Immature natural killer cell (primary cell): ENCODE results near the gene ARFGAP1. TPM values are rescaled to one million over a fixed set of nuclear protein-coding genes. Genes with fewer than 3 reads are reported as not detected.
"Not testable (repeated sequence)": the region's sequence is repeated elsewhere in the genome, so short reads cannot be mapped to it uniquely, and the experiment has no call there.

Source experiments
- DNase-seq, 3 donors: peaks; one replicate each; pipeline ENCODE4 v3.0.0; 2022; ENCODE audit warnings: mixed read lengths in 1 of 3
- H3K27ac Mint-ChIP-seq, 6 donors: one replicate each; pipeline ENCODE4 v1.8.0; 2020; ENCODE audit warnings: mixed read lengths in 6 of 6, mild to moderate bottlenecking in 5 of 6, inconsistent platforms in 4 of 6, moderate library complexity in 3 of 6
- H3K27me3 Mint-ChIP-seq, 3 donors: one replicate each; pipeline ENCODE4 v1.8.0; 2020 to 2021; ENCODE audit warnings: low read depth in 3 of 3, mild to moderate bottlenecking in 3 of 3, mixed read lengths in 3 of 3, moderate library complexity in 3 of 3, inconsistent platforms in 1 of 3
- H3K36me3 Mint-ChIP-seq, 3 donors: one replicate each; pipeline ENCODE4 v1.8.0; 2020; ENCODE audit warnings: mixed read lengths in 3 of 3, inconsistent platforms in 2 of 3, mild to moderate bottlenecking in 2 of 3
- H3K4me1 Mint-ChIP-seq, 2 donors: one replicate each; pipeline ENCODE4 v1.8.0; 2020; ENCODE audit warnings: inconsistent platforms in 2 of 2, mild to moderate bottlenecking in 2 of 2, mixed read lengths in 2 of 2, moderate library complexity in 1 of 2
- H3K4me3 Mint-ChIP-seq, 5 donors: one replicate each; pipeline ENCODE4 v1.8.0; 2020; ENCODE audit warnings: mild to moderate bottlenecking in 5 of 5, mixed read lengths in 5 of 5, inconsistent platforms in 3 of 5, moderate library complexity in 3 of 5
- H3K9me3 Mint-ChIP-seq, 6 donors: one replicate each; pipeline ENCODE4 v1.8.0; 2020; ENCODE audit warnings: mild to moderate bottlenecking in 6 of 6, mixed read lengths in 6 of 6, inconsistent platforms in 4 of 6, moderate library complexity in 3 of 6
- polyA plus RNA-seq, 3 donors: library from polyadenylated mRNA; unstranded; fragments of 300-500 nt; fragmentation: Illumina TruSeq; gene quantifications; one replicate each; pipeline ENCODE4 v1.2.3, GENCODE V29; 2021

Gene ARFGAP1
- polyA plus RNA-seq, 3 donors from 2014 or later: 8.8 to 20.9 (median 16.5) TPM

GRCh38 chr20:63248835-63249591, 23.6 kb upstream of the ARFGAP1 start:
- Mint-ChIP-seq H3K27me3 (peaks cover 2 to 15% (median 14%) of the 10 kb centered on the region in 3 donors), H3K4me3 (no peak overlapping the region), H3K36me3 (no peaks in the 10 kb centered on the region)

GRCh38 chr20:63249891-63250290, 22.7 kb upstream of the ARFGAP1 start:
- DNase-seq: no peak
- Mint-ChIP-seq H3K27me3 (peaks cover 2 to 16% (median 15%) of the 10 kb centered on the region in 3 donors), H3K4me1 (peaks cover 0 to 4% of the 10 kb centered on the region in 2 donors), H3K27ac (no peak overlapping the region), H3K36me3 (no peaks in the 10 kb centered on the region), H3K4me3 (no peak overlapping the region), H3K9me3 (no peaks in the 10 kb centered on the region)

More at GRCh38 chr20:63248835-63249591, 23.6 kb upstream of the ARFGAP1 start:
- DNase-seq: no peak
- peaks cover 0 to 4% of the 10 kb centered on the region in 2 donors for H3K4me1 Mint-ChIP-seq
- H3K9me3 Mint-ChIP-seq: no peaks in the 10 kb centered on the region
- H3K27ac Mint-ChIP-seq: no peak overlapping the region

GRCh38 chr20:63251350-63251749, 21.3 kb upstream of the ARFGAP1 start:
- not testable (repeated sequence) for H3K36me3 Mint-ChIP-seq, DNase-seq, H3K4me1 Mint-ChIP-seq, H3K4me3 Mint-ChIP-seq, H3K9me3 Mint-ChIP-seq, H3K27ac Mint-ChIP-seq
- H3K27me3 Mint-ChIP-seq: peaks cover 10 to 16% (median 15%) of the 10 kb centered on the region in 3 donors

- no peaks in the 10 kb centered on the region for H3K36me3 Mint-ChIP-seq
- H3K27ac Mint-ChIP-seq: no peak overlapping the region
- DNase-seq: no peak
- H3K4me3 Mint-ChIP-seq: no peak overlapping the region
- peaks cover 10 to 18% (median 18%) of the 10 kb centered on the region in 3 donors for H3K27me3 Mint-ChIP-seq
- H3K9me3 Mint-ChIP-seq: no peaks in the 10 kb centered on the region
- H3K4me1 Mint-ChIP-seq: peaks cover 0 to 4% of the 10 kb centered on the region in 2 donors
These were observed 20.3 kb upstream of the ARFGAP1 start for GRCh38 chr20:63252284-63252711.

GRCh38 chr20:63253065-63253437, 19.6 kb upstream of the ARFGAP1 start:
- peaks cover 0 to 4% of the 10 kb centered on the region in 2 donors for H3K4me1 Mint-ChIP-seq
- H3K4me3 Mint-ChIP-seq: peak overlapping the region in 2 of 5 donors; percentile 24 to 38
- no peaks in the 10 kb centered on the region for H3K36me3 Mint-ChIP-seq
- no peaks in the 10 kb centered on the region for H3K9me3 Mint-ChIP-seq
- H3K27ac Mint-ChIP-seq: no peak overlapping the region
- H3K27me3 Mint-ChIP-seq: peaks cover 15 to 18% (median 18%) of the 10 kb centered on the region in 3 donors
- DNase-seq: no peak

- H3K27me3 Mint-ChIP-seq: peaks cover 15 to 17% (median 15%) of the 10 kb centered on the region in 3 donors
- DNase-seq: no peak
- H3K9me3 Mint-ChIP-seq: no peaks in the 10 kb centered on the region
- no peak overlapping the region for H3K27ac Mint-ChIP-seq
- H3K4me3 Mint-ChIP-seq: no peak overlapping the region
- H3K4me1 Mint-ChIP-seq: peaks cover 0 to 4% of the 10 kb centered on the region in 2 donors
- no peaks in the 10 kb centered on the region for H3K36me3 Mint-ChIP-seq
These were observed 19.0 kb upstream of the ARFGAP1 start for GRCh38 chr20:63253438-63254231.

- Mint-ChIP-seq H3K36me3 (no peaks in the 10 kb centered on the region), H3K9me3 (no peaks in the 10 kb centered on the region), H3K4me1 (peaks cover 0 to 4% of the 10 kb centered on the region in 2 donors), H3K27me3 (peaks cover 14 to 15% (median 14%) of the 10 kb centered on the region in 3 donors), H3K27ac (no peak within 1 kb of the TSS), H3K4me3 (peak within 1 kb of the TSS in 1 of 5 donors; percentile 20)
- no peak for DNase-seq
These were observed 18.4 kb upstream of the ARFGAP1 start, which contains the start of gene NKAIN4 for GRCh38 chr20:63254232-63254605. NKAIN4 (minus strand) TSS chr20:63254463; CDS start chr20:63254450, 13 bp downstream.

- peaks cover 14 to 15% (median 14%) of the 10 kb centered on the region in 3 donors for H3K27me3 Mint-ChIP-seq
- H3K4me3 Mint-ChIP-seq: peak overlapping the region in 1 of 5 donors; percentile 20
- no peak overlapping the region for H3K27ac Mint-ChIP-seq
- H3K36me3 Mint-ChIP-seq: no peaks in the 10 kb centered on the region
- H3K4me1 Mint-ChIP-seq: peaks cover 0 to 4% of the 10 kb centered on the region in 2 donors
- no peak for DNase-seq
- H3K9me3 Mint-ChIP-seq: no peaks in the 10 kb centered on the region
These were observed 17.8 kb upstream of the ARFGAP1 start for GRCh38 chr20:63254606-63255384.

- Mint-ChIP-seq H3K36me3 (no peaks in the 10 kb centered on the region), H3K27me3 (peaks cover 13 to 15% (median 13%) of the 10 kb centered on the region in 3 donors), H3K9me3 (no peaks in the 10 kb centered on the region), H3K4me1 (peaks cover 0 to 4% of the 10 kb centered on the region in 2 donors), H3K27ac (no peak overlapping the region), H3K4me3 (no peak overlapping the region)
- no peak for DNase-seq
These were observed 16.5 kb upstream of the ARFGAP1 start for GRCh38 chr20:63255931-63256704.

- Mint-ChIP-seq H3K9me3 (no peaks in the 10 kb centered on the region), H3K4me1 (peaks cover 0 to 6% of the 10 kb centered on the region in 2 donors), H3K36me3 (no peaks in the 10 kb centered on the region), H3K4me3 (no peak overlapping the region), H3K27ac (peak overlapping the region in 1 of 6 donors; percentile 19), H3K27me3 (peaks cover 10 to 15% (median 13%) of the 10 kb centered on the region in 3 donors)
- DNase-seq: no peak
These were observed 15.7 kb upstream of the ARFGAP1 start for GRCh38 chr20:63256954-63257353.

- Mint-ChIP-seq H3K4me3 (no peak overlapping the region), H3K27me3 (peaks cover 9 to 15% (median 9%) of the 10 kb centered on the region in 3 donors), H3K9me3 (no peaks in the 10 kb centered on the region), H3K36me3 (no peaks in the 10 kb centered on the region), H3K27ac (no peak overlapping the region), H3K4me1 (peaks cover 0 to 8% of the 10 kb centered on the region in 2 donors)
- DNase-seq: no peak
These were observed 15.0 kb upstream of the ARFGAP1 start for GRCh38 chr20:63257629-63258028.

GRCh38 chr20:63258781-63259180, 13.8 kb upstream of the ARFGAP1 start:
- H3K4me1 Mint-ChIP-seq: peaks cover 0 to 4% of the 10 kb centered on the region in 2 donors
- no peak overlapping the region for H3K27ac Mint-ChIP-seq
- H3K27me3 Mint-ChIP-seq: peaks cover 2 to 13% (median 4%) of the 10 kb centered on the region in 3 donors
- H3K36me3 Mint-ChIP-seq: no peaks in the 10 kb centered on the region
- no peaks in the 10 kb centered on the region for H3K9me3 Mint-ChIP-seq
- no peak overlapping the region for H3K4me3 Mint-ChIP-seq
- no peak for DNase-seq
